Fibroblast of the aortic adventitia (primary cell): ENCODE results near the gene MAPKBP1. TPM values are rescaled to one million over a fixed set of nuclear protein-coding genes. Genes with fewer than 3 reads are reported as not detected.

Experiments
- DNase-seq: peaks from one replicate; pipeline ENCODE4 v3.0.0-alpha.2; 2010; ENCODE audit warnings: low read depth
- H3K4me3 ChIP-seq: 2 replicates; pipeline ENCODE4 v1.5.1; 2011; ENCODE audit warnings: low read depth, mild to moderate bottlenecking, control low read depth, low read length, moderate library complexity
- total RNA-seq: library from RNA; depleted of rRNA; stranded (reverse); fragments of >200 nt; gene quantifications from 2 replicates; pipeline ENCODE4 v1.2.3, GENCODE V29; 2012; ENCODE audit warnings: low replicate concordance
- TF ChIP-seq, protein P1 (sequence below): IDR thresholded peaks from 2 replicates; pipeline ENCODE4 v1.5.1; 2011; ENCODE audit warnings: mild to moderate bottlenecking, low read length, control low read depth, inconsistent platforms; ENCODE audit not compliant: insufficient read depth

MAPKBP1 gene
- total RNA-seq, 1 donor = 20.8 TPM

DNA sequence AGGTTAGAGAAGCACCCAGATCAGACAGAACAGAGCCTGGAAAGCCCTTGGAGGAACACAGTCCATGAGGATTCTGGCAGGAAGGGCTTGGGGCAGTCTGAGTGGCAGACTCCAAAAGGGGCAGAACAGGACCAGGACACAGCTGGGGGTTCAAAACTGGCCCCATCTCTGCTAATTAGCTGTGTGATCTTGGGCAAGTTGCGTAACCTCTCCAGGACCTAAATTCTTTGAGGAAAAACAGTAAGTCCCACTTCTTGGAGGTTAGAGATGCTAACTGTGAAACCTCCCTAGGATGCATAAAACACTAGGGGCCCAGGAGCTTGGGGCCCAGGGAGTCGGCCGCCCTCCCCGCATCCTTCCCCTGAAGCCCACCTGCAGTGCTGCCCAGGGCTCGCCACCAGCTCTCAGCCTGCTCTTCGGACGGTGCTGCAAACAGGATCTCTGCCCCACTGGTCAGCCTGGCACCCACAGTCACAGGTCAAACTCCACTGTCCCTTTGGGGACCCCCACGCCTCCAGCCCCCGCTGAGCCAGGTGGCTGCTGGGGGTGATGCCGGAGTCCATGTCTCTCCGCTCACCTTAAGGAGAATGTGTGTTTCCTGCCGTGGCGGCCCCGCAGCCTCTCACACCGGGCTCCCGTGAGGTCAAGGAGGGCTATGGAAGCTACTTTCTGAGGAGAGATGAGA lies 76.3 kb downstream of the MAPKBP1 start:
- TF ChIP-seq, protein P1, sequence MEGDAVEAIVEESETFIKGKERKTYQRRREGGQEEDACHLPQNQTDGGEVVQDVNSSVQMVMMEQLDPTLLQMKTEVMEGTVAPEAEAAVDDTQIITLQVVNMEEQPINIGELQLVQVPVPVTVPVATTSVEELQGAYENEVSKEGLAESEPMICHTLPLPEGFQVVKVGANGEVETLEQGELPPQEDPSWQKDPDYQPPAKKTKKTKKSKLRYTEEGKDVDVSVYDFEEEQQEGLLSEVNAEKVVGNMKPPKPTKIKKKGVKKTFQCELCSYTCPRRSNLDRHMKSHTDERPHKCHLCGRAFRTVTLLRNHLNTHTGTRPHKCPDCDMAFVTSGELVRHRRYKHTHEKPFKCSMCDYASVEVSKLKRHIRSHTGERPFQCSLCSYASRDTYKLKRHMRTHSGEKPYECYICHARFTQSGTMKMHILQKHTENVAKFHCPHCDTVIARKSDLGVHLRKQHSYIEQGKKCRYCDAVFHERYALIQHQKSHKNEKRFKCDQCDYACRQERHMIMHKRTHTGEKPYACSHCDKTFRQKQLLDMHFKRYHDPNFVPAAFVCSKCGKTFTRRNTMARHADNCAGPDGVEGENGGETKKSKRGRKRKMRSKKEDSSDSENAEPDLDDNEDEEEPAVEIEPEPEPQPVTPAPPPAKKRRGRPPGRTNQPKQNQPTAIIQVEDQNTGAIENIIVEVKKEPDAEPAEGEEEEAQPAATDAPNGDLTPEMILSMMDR = no peak
- no peak for DNase-seq
- no peak overlapping the region for H3K4me3 ChIP-seq

DNA sequence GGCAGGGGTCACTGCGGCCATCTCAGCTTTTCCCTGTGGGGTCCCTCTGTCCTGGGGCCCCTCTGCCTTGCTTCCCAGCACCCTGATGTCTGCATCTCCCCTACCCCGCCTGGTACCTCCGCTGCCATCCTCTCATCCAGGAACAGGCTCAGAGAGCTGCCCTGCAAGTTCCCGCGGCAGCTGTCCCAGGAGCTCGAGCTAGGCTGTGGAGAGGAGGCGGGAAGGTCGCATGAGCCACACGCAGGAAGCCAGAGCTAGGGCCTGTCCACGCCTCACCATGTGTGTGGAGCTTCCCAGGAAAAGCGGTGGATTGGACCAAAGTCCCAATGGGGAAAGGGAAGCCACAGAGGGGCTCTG lies 76.9 kb downstream of the MAPKBP1 start:
- TF ChIP-seq, protein P1 = no peak
- no peak overlapping the region for H3K4me3 ChIP-seq
- no peak for DNase-seq

DNA sequence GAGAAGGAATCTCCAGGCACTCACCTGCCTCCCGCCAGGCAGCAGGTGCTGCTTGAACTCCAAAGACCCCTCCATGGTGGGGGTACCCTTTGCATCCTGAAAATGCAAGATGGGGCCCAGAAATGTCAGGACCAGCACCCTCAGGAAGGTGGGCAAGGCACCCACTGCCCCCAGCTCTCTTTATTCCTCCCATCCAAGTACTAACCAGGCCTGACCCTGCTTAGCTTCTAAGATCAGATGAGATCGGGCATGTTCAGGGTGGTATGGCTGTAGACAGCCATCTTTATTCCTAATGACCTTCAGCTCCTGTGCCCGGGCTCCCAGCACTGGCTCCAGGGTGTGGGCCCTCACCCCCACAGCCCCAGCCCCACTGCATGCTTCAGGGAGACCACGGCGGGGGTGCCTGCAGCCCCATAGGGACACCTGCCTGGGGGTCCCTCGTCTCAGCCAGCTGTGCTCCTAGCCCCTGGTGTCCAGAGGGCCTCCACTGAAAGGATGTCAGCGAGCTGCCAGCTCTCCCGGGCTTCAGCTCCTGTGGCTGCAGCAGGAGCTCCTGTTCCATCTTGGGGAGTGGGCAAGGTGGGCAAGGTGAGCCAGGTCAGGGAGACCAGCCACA lies 77.6 kb downstream of the MAPKBP1 start:
- H3K4me3 ChIP-seq = no peak overlapping the region
- TF ChIP-seq, protein P1 = no peak
- no peak for DNase-seq

DNA sequence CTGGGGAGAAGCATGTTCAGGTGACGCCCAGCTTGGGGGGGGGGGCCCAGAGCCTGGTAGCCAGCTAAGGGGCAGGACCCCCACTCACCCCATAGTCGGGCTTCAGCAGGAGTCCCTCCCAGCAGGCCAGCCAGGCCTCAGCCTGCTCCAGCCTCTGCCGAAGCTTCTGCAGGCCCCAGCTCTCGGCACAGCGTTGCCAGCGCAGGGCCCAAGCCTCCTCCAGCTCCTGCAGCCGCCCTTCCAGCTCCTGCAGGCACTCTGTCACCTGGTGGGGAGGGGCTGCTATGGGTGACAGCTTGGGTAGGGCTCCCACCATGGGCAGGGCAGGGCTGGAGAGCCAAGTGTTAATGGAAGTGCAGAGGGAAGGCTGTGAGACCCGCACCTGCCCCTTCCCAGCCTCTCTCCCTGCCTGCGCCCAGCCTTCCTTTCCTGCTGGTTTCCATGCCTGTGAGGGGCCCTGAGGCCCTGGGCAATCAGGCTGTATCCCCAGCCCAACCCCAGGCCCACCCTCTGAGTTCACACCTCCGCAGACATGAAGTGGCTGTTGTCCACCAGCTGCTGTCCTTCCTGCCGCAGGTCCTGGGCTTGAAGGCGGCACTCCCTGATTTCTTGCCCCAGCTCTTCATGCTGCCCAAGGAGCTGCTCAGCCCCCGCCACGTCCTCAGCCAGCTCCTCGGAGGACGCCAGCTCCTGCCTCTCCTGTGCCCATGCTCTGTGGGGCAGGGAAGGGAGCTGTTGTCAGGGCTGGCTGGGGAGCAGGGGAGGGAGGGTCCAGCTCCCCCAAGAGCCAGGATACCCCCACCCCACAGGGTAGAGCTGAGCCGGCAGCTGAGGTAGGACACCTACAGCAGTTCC lies 78.7 kb downstream of the MAPKBP1 start:
- TF ChIP-seq, protein P1 = no peak
- DNase-seq = no peak
- H3K4me3 ChIP-seq = no peak overlapping the region

DNA sequence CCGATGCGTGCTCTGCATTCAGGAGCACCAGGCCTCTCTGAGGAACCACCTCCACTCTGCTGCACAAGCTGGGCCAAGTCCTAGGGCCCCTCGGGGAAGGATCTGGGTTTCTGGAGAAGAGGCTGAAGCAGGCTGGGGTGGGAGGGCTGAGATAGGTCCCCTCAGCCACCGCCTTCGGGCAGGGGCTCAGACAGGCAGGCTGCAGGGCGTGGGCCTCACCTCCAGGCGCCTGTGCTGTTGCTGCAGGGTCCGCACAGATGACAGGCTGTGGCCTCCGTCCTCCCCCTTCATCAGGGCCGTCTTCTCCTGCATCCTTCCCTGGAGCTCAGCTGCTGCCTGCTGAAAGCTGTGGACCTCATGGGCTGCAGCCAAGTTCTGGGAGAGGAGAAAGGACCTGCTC lies 79.5 kb downstream of the MAPKBP1 start:
- TF ChIP-seq, protein P1 = no peak
- DNase-seq = no peak

DNA sequence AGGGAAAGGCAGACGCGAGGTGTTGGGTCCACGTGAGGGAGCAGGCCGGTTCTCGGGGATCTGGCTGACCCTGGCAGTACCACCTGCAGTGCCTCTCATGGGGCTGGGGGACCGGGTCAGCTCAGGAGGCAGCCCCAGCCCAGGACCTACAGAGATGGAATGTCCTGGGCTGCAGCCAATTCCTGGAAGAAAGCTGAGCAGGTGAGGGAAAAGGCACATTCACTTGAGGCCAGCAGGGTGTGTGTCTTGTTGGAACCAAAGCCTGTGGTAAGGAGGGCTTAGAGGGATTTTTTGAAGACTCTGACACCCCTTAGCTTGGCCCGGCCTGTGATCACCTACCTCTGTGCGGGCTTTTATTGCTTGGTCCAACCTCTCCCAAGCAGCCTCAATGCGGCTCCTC lies 80.2 kb downstream of the MAPKBP1 start:
- DNase-seq = no peak
- TF ChIP-seq, protein P1 = no peak
- H3K4me3 ChIP-seq = no peak overlapping the region

More for the DNA sequence above, 79.5 kb downstream of the MAPKBP1 start:
- no peak overlapping the region for H3K4me3 ChIP-seq
